GM19035 (cell line): ENCODE measurements around the gene CTDSP2.

Experiments
- ATAC-seq: cut with Tn5 transposase; IDR thresholded peaks from one replicate; pipeline ENCODE4 v1.9.1; 2021; ENCODE audit not compliant: unreplicated experiment

Gene CTDSP2

DNA sequence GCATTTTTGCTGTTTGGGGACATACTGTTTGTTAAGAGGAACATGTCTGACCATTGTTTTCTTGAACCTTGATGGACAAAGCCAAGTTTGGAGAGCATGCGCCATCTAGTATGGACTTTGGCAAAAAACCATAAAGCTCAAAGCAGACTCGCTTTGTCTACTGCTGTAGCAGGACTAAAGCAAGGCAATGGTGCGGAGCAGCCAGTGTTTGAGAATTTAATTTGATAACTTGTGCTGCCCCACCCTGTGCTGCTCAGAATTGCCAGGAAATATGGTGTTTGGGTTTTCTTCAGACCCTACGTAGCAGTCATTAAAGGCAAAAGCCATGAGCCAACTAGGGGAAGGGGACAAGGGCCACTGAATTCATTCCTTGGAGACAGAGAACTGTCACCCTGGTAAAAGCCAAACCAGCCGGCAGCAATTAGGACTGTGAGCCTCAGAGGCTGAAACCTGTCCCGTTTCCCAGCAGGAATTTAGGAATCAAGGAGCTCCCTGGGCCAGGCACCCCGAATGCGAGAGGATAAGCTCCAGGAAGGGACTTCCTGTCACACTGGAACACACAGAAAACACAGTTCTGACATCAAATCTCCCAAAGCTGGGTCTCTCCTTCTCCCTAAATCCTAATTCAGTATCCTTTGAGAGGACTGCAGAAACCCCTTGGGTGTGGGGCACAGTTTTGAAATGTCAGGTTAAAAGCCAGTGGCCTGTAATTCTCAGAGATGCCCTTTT, 29.1 kb downstream of the CTDSP2 start:
- no peak for ATAC-seq

DNA sequence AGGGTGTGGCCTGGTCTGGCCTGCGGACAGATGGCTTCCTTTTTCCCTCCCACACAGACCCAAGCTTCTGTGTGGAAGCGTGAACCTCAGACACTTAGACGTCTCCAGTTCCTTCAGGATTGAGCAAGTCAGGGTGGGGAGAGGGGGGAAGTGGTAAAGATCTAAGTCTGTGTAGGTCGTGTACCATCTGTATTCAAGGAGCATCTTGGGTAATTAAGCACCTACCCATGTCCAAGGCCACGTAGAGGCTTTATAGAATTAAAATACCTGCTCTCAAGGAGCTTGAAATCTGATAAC, 29.7 kb downstream of the CTDSP2 start:
- ATAC-seq, result no peak

DNA sequence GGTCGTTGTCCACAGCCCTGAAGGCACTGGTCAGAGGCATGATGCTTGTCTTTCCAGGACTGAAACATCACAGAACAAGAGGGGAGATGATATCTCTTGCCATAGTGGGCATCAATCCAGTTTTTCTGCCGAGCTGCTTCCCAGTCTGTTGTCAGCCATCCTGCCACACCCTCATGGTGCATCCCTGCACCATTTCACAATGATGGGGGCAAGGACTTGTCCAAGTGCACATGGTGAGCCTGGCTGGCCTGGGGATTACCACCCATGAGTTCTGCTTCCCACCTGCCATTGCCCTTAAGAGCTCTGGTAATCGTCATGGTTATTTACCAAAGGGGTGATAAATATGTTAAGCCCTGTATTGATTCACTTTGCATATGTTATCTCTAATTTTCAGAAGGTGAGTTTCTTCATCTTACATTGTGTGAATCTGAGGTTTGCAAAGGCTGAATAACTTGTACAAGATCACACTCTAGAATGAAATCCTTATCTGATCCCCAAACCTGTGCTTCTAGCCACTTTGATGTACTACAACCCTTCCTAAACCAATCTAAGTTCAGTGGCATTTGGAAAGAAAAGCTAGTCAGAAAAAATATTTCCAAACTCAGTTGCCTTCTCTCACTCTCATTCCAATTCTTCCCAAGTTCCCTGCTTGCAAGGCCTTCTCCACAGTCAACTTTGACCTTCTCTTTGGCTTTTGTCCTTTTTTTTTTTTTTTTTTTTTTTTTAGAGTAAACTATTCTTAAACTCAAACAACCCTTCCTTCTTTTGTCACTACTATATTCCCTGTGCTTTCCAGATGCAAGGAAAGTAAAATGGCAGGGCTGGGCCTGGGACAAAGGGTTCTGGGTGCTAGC, 30.3 kb downstream of the CTDSP2 start:
- ATAC-seq, result no peak

GRCh38 chr12:57815177-57816000, 31.1 kb downstream of the CTDSP2 start:
- ATAC-seq, result no peak

DNA sequence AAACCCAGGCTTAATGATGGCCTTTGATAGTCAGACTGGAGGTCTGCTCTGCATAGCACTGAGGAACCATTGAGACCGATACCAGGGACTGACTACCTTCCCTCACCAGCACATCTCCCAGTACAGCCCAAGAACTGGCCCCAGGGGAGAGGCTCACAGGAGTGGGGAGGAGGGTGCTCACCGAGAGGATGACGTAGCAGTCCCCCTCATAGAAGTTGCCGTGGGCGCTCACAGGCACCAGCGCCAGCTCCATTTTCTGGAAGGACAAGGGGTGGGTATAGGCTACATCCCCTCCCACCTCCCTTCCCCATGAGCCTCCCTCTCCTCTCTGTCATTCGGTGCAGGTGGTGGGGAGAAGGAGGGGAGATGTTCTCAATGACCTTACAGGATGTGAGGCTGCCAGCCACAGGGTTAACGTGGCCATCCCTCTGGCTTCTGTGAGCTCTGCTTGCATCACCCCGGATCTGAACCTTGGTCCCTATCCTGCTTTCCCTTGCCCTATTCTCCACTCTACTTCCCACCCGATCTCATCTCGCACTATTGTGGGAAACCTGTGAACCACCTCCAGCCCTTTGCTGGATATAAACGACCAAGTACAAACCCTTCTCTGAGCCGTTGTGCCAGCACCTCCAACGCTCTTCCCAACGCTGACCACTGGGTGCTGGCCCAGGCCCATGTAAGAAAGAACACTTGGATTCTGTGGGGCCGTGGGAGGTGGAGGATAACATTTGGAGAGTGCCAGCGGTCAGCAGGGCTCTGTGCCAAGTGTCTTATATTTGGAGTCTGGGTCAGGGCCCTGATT, 32.4 kb downstream of the CTDSP2 start:
- no peak for ATAC-seq

GRCh38 chr12:57813111-57813970, 33.2 kb downstream of the CTDSP2 start:
- no peak for ATAC-seq

GRCh38 chr12:57811028-57811755, 35.3 kb downstream of the CTDSP2 start:
- no peak for ATAC-seq

- ATAC-seq, result no peak
Measured at GRCh38 chr12:57810450-57810849, 36.1 kb downstream of the CTDSP2 start.

GRCh38 chr12:57809425-57809824, 37.1 kb downstream of the CTDSP2 start:
- ATAC-seq, result no peak

DNA sequence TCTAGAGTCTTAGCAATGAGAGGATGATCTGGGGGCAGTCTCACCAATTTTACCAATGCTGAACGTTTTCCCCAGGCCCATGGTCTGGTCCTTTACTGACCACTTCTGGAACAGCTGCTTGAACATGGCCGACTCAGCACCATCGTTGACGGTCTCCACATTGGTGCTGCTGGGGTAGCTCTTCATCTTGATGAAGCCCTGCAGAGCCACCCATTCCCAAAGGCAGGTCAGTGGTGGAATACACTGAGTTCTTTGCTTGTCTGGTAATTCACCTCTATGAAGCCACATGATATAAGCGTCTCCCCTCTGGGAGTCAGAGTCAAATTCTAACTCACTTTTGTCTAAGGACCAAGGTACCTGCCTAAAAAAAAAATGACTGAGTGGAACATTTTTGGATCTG, 38.2 kb downstream of the CTDSP2 start:
- no peak for ATAC-seq

DNA sequence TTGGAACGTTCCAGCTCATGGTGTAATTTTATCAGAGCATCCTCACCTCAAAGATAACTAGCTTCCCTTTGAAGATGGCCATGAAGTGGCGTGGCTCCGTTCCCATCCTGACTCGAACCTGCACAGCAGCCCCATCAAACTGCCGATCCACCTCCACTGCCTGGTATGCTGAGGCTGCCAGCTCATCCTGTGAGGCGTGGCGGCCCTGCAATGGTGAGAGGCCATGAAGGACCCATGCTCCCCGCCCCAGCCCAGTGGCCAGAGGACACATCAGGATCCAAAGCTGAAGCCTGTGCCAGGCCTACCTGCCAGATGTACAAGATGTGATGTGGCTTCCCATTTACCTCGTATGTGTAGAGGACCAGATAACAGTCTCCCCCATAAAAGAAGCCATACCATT, 39.2 kb downstream of the CTDSP2 start:
- ATAC-seq, result no peak

- ATAC-seq, result no peak
Measured at GRCh38 chr12:57806677-57807076, 39.9 kb downstream of the CTDSP2 start.

- ATAC-seq, result no peak
Measured at GRCh38 chr12:57803319-57803893, 43.1 kb downstream of the CTDSP2 start.

DNA sequence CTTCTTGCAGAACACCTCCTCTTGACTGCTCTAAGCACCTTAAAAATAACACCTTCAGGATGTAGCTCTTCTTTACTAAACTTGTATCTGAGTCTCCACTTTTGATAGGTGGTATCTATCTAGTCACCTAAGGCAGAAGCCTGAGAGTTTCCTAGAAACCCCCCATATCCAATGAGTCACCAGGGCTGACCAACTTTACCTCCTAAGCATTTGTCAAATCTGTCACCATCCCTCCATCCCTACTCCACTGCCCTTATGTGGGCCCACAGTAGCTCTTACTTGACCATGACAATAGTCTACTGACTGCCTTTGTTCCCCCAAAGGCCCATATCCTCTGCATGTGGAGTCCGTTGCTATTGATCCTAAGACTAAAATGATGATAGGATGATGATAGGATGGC, 43.9 kb downstream of the CTDSP2 start:
- no peak for ATAC-seq

DNA sequence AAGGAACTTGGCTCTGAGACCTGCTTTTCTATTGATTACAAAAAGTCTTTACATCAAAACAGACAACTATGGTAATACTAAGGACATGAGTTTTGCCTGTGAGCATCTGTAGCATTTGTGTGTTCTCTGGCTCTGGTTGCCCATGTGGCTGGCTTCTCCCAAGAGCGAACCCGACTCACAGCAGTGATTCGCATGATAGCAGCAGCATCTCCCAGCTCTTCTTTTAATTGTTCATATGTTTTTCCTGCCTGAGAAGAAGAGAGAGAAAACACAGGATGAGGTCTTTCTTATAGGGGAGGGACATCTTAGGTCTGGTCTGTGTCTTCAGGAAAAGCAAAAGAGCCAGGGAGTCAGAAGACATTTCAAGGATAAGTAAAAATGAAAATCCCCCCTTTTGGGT, 45.6 kb downstream of the CTDSP2 start:
- no peak for ATAC-seq

DNA sequence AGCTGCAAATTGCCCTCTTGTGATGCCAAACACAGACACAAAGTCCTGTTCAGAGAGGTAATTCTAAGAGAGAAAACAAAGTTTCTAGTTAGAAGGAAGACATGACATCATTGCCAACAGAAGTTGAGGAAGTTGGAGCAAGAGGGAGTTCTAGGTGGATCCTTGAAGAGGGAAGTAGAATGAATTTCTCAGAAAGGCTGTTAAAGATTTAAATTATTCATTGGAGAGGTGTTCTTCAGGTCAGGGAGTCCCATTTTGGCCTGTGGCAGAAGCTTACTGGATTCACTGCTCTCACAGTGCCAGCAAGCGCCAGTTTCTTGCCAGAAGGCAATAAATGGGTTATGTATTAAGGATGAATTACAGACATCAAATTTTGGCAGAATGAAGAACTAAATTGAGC, 48.6 kb downstream of the CTDSP2 start:
- ATAC-seq, result no peak

- ATAC-seq, result no peak
Measured at GRCh38 chr12:57796996-57797395, 49.5 kb downstream of the CTDSP2 start.

DNA sequence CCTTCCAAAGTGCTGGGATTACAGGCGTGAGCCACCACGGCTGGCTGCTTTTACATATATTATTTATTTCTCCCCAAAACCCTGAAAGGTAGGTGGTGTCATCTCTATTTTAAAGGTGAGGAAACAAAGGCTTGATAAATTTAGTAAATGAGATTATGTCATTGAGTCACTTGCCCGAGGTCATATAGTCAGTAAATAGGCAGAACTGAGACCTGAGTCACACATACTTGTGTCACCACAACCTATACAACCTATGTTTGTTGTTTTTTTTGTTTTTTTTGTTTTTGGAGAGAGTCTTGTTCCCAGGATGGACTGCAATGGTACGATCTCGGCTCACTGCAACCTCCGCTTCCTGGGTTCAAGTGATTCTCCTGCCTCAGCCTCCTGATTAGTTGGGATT, 51.2 kb downstream of the CTDSP2 start:
- no peak for ATAC-seq

DNA sequence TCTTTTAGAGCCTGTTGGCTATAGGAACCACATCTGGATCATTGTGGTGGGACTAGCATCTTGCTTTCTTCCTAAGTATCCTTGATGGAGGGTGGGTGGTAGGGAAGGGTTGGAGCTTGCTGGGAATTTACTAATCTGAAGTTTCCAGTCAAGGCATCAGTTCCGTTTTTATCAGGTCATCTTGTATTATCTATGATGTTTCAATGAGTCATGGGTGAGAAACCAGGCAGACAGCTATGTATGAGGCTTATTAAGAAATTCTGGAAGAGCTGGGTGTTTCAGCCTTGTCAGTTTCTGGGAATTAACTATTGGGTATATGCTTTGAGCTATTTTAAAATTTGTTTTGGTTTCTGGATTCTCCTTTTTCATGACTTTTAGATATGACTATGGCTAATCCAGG, 52.6 kb downstream of the CTDSP2 start:
- no peak for ATAC-seq
